Amygdala (tissue), 56 donors: ENCODE measurements around the gene UBE4B.

Experiments
- DNase-seq, 56 donors: peaks; one replicate each; lab custom pipeline; 2025; lab: John Stamatoyannopoulos, UW

The UBE4B gene

GRCh38 chr1:10031461-10031860, 1.3 kb upstream of the UBE4B start:
- no peak for DNase-seq

GRCh38 chr1:10033359-10033845, 644 bp downstream of the UBE4B start:
- peak in 6 of 56 donors; percentile 32 to 57 (median 44) for DNase-seq

- no peak for DNase-seq
Measured at GRCh38 chr1:10042746-10043145, 10.0 kb downstream of the UBE4B start.

GRCh38 chr1:10045480-10046355, 13.0 kb downstream of the UBE4B start:
- DNase-seq = peak in 3 of 56 donors; percentile 8 to 70 (median 20)

GRCh38 chr1:10046356-10047085, 13.8 kb downstream of the UBE4B start:
- peak in 6 of 56 donors; percentile 7 to 18 (median 12) for DNase-seq

GRCh38 chr1:10048601-10049000, 15.8 kb downstream of the UBE4B start:
- no peak for DNase-seq

GRCh38 chr1:10050611-10051010, 17.9 kb downstream of the UBE4B start:
- no peak for DNase-seq

GRCh38 chr1:10051656-10052055, 18.9 kb downstream of the UBE4B start:
- DNase-seq = no peak

- DNase-seq = no peak
Measured at GRCh38 chr1:10052347-10052746, 19.6 kb downstream of the UBE4B start.

GRCh38 chr1:10054465-10054864, 21.7 kb downstream of the UBE4B start:
- peak in 13 of 56 donors; percentile 6 to 73 (median 23) for DNase-seq

GRCh38 chr1:10056599-10056987, 23.8 kb downstream of the UBE4B start:
- no peak for DNase-seq

- DNase-seq = peak in 13 of 56 donors; percentile 7 to 44 (median 21)
Measured at GRCh38 chr1:10057343-10057742, 24.6 kb downstream of the UBE4B start.

GRCh38 chr1:10057796-10058195, 25.0 kb downstream of the UBE4B start:
- no peak for DNase-seq

- no peak for DNase-seq
Measured at GRCh38 chr1:10059342-10059718, 26.6 kb downstream of the UBE4B start.

GRCh38 chr1:10060311-10061100, 27.7 kb downstream of the UBE4B start:
- DNase-seq = no peak

- DNase-seq = no peak
Measured at GRCh38 chr1:10061276-10061675, 28.5 kb downstream of the UBE4B start.

- DNase-seq = no peak
Measured at GRCh38 chr1:10063878-10064277, 31.1 kb downstream of the UBE4B start.

GRCh38 chr1:10064416-10065343, 31.9 kb downstream of the UBE4B start:
- DNase-seq = no peak

- peak in 19 of 56 donors; percentile 10 to 59 (median 28) for DNase-seq
Measured at GRCh38 chr1:10065344-10065685, 32.6 kb downstream of the UBE4B start.

- DNase-seq = no peak
Measured at GRCh38 chr1:10065760-10066159, 33.0 kb downstream of the UBE4B start.
